Superior temporal gyrus (tissue), 1 donor: Measurements from ENCODE around the gene POU4F3.
"Not testable (repeated sequence)": the region's sequence is repeated elsewhere in the genome, so short reads cannot be mapped to it uniquely, and the experiment has no call there.

ENCODE experiments used
- DNase-seq: peaks from one replicate; pipeline ENCODE4 v3.0.0-alpha.2; 2016; ENCODE audit errors: extremely low spot score

Gene POU4F3

GRCh38 chr5:146338774-146339714 lies at the start of gene POU4F3:
Gene POU4F3, plus strand, starts transcription at chr5:146338839. Its CDS starts 274 bp downstream, at chr5:146339113.
- DNase-seq: no peak

DNA sequence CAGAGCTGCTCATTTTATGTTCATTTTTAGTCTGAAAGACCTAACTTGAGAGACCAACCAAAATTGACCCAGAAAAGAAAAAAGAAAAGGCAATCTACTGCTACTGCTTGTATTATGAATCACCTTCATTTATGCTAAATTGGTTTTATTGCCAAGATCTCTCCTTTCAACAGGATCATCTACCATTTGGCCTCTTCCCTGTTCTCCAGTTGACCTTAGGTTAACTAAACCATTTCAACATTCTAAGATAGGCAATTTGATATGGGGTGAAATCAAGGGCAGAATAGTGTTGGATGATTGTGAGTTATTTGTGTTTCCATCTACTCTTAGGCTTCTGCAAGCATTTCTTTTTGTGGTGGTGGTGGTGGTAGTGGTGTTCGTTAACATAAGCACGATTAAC lies 48.3 kb upstream of the POU4F3 start:
- DNase-seq: no peak

DNA sequence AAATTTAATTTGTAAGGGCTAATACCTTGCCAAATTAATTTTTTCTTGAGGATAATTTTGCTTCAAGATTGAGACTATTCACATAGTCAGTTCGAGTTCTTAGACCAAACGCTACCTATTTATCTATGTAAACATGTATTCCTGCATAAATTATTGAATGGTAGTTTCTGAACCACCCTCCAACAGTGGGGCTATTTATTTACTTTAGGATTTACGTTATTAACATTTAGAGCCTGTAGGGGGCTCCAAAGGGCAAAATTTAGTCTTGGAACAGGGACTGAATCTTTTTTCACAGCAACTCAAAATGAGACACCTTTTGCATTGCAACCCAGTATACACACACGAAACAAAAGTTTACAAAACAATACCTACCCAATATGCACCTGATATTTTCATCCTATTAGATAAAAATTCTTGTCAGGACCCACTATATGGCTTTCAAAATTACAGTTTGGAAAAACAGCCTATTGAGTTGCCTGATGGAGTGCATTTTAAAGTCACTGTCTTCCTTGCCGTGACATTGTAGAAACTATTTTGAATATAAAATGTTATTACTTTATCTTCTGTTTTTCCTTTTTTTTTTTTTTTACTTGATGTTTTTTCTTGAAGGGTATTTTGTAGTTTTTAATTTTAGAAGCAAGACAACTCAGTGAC lies 47.1 kb upstream of the POU4F3 start:
- peak; percentile 65 for DNase-seq

DNA sequence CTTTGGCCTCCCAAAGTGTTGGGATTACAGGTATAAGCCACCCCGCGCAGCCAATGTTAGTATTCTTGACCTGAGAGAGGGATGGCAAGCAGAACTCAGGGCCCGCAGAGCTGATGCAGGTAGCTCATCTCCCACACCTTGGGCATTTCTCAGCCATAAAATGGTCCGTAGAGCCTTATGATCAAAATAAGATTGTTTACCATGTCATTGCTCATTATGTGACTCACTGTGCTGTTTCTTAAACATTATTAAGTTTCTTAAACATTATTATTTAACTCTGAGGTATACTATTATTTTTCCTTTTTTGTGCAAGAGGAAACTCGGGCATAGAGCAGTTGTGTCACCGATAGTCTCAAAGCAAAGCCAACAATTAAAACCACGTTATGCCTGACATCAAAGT lies 42.4 kb upstream of the POU4F3 start:
- DNase-seq: no peak

- DNase-seq: not testable (repeated sequence)
These were observed 39.7 kb upstream of the POU4F3 start for GRCh38 chr5:146298920-146299319.

DNA sequence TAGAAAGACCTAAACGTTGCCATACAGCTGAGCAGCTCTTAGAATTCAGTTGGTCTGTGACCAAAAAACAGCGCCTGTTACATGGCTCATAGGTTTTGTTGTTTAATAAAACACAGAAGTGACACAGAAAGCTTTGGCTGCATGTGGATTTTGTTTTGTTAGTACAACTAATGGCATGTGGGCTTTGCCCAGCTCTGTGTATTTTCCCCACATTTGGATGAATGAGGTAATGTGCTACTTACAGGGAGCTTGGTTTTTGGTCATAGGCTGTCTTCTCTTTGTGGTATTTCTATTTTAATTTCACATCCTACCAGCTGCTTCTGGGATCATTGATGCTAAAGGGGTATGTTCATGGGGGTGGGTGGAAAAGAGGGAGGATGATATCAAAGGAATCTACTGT lies 37.0 kb upstream of the POU4F3 start:
- no peak for DNase-seq

DNA sequence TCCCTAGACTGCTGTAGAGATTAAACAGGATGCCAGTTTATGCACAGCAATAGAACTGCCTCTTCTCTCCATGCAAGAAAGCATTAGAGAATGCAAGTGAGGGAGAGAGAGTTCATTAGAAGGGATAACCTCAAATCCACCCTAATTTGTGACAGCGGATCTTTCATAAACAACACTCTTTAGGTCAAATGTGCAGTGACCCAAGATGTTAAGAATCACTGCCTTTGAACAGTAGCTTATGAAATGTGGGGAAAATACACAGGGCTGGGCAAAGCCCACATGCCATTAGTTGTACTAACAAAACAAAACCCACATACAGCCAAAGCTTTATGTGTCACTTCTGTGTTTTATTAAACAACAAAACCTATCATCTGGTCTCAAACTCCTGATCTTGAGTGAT lies 36.2 kb upstream of the POU4F3 start:
- no peak for DNase-seq

DNA sequence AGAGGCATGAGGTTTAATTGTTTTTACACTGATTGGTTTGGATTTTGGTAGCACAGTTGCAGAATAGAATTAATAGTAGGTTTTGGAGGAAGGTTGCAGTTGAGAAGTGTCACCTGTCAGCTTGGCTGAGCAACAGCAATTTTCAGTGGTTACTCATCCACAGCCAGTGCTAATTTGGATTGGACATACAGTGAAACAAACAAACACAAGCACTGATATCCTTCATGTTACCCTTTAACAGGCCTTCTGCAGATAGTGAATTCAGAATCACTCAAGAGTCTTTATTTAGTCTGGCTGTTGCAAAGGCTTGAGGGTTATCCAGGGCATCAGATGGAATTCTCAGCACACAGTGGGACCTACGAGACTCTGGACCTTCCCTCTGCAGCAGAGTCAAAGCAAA lies 31.8 kb upstream of the POU4F3 start:
- DNase-seq: no peak

GRCh38 chr5:146307796-146308195 lies 30.8 kb upstream of the POU4F3 start:
- DNase-seq: no peak

GRCh38 chr5:146310540-146310939 lies 28.1 kb upstream of the POU4F3 start:
- DNase-seq: no peak

DNA sequence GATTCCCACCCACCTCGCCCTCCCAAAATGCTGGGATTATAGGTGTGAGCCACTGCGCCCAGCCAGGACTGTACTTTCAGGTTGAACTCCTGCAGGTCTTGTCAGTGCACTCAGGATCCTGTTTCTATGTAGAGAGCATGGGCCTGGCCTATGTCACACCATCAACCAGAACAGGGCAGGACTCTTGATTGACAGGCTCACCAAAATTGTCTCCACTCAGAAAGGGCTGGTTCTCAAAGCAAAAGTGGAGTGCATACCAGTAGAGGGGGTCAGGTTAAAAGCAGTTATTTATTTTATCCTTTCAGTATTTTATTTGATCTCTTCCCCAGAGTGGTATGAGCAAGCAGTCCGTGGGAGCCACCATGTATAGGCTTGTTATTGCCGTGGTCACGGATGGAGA lies 27.4 kb upstream of the POU4F3 start:
- no peak for DNase-seq

DNA sequence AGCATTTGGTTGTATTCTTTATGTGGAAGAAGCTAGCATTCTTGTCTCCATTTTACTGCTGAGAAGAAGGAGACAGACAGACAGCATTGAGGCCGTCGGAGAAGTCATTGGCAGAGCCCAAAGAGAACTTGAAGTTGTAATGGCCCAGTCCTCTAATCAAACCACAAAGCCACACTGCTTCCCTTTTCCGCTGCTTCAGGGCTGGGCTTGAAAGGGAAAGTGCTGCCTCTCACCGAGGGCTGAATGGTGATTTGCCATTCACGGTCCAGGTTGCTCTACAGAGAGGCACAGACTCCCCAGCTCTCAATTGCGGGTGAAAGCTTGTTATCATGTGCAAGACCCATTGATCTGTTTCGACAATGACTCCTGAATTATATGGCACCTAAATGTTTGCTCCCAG lies 25.6 kb upstream of the POU4F3 start:
- DNase-seq: no peak

DNA sequence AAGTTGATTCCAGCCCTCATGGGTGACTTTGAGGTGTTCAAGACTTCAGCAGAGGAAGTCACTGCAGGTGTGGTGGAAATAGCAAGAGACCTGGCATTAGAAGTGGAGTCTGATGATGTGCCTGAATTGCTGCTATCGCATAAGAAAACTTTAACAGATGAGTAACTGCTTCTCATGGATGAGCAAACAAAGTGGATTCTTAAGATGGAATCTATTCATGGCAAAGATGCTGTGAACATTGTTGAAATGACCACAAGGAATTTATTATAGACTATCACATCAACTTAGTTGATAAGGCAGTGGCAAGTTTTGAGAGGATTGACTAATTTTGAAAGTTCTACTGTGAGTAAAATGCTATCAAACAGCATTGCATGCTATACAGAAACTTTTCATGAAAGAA lies 17.1 kb upstream of the POU4F3 start:
- no peak for DNase-seq

- no peak for DNase-seq
These were observed 11.3 kb upstream of the POU4F3 start for GRCh38 chr5:146327257-146327870.

DNA sequence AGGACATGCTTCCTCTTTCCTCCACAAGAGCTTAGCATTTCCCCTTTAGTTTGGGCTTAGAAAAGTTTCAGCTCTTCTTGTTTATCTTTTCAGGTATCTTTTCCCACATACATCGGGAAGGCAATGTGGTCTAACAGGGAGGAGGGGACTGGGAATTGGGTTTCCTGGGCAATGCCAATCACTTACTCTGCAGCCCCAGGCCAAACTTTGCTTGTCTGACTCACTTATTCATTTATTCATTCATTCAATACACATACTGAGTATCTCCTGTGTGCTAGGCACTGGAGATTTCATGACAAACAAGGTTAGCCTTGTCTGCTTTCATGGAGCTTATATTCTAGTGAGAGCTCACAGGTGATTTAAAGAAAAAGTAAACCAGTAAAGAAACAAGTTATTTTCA lies 10.7 kb upstream of the POU4F3 start:
- DNase-seq: no peak

DNA sequence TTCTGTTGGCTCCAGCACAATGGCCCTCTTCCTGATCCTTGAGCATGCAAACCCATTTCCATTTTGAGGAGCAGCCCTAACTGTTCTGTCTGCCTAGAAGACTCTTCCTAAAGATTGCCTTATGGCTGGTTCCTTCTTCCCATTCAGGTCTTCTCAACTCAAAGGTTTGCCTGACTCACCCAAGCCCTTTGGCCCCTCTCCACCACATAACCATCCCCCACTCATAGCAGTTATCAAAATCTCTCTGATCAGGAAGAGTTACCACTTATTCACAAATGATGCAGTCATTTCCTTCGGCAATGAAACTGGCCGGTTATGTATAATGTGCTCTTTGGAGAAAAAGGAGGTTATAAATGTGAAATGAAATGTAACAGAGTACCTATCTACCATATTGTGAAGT lies 8.9 kb upstream of the POU4F3 start:
- DNase-seq: no peak

DNA sequence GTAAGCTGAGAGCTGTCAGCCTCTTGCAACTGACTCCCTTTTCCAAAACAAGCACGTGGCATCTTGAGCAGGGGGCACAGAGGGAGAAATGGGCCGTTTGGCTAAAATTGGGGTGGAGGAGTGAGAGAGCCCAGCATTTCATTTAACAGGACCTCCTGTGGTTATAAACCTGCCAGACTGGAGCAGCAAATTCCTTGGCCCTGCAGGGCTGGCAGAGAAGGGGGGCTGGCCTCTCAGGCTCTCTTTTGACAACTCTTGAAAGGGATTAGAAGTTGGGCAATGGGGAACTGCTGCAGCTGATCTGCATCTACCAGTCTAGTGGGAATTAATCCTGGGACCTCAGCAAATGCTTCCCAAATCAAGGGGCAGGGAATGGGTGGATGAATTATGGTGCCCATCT lies 7.2 kb upstream of the POU4F3 start:
- no peak for DNase-seq

- no peak for DNase-seq
These were observed 4.5 kb upstream of the POU4F3 start for GRCh38 chr5:146334074-146334533.

GRCh38 chr5:146336197-146336596 lies 2.4 kb upstream of the POU4F3 start:
- DNase-seq: no peak

- DNase-seq: no peak
These were observed 1.3 kb upstream of the POU4F3 start for GRCh38 chr5:146337264-146337904.

- no peak for DNase-seq
These were observed 711 bp upstream of the POU4F3 start for GRCh38 chr5:146337928-146338327.

GRCh38 chr5:146339715-146340259 lies 1.1 kb downstream of the POU4F3 start:
- no peak for DNase-seq
